ENCODE results near the gene ST14.

Gene ST14

GRCh38 chr11:130213143-130213978, 53.8 kb downstream of the ST14 start:
- Histone ChIP-seq H3K4me1 (ENCODE audit: low read length) (no peaks in the 10 kb centered on the region), H3K4me2 (ENCODE audit: low read depth, low read length) (peak overlapping the region; percentile 16; the same call in 1 of the 2 replicates), H3K79me2 (ENCODE audit: low read length) (no peaks in the 10 kb centered on the region; the same call in 1 of the 2 replicates), H3K9ac (ENCODE audit: low read length) (no peak overlapping the region), H3K27me3 (replicated peaks; ENCODE audit: insufficient read depth, low read length) (no peaks in the 10 kb centered on the region), H3K9me2 (replicated peaks; ENCODE audit: insufficient read depth, low read length) (no peaks in the 10 kb centered on the region), H3K27ac (ENCODE audit: low read length) (no peak overlapping the region), H4K20me1 (ENCODE audit: insufficient read depth, low read length) (no peaks in the 10 kb centered on the region), H3F3A (ENCODE audit: insufficient read depth, low read length) (no peaks in the 10 kb centered on the region), H3K36me3 (replicated peaks; ENCODE audit: insufficient read depth, low read length) (no peaks in the 10 kb centered on the region), H2AFZ (ENCODE audit: low read length) (no peak overlapping the region), H3K4me3 (ENCODE audit: low read length) (no peak overlapping the region), H3K9me3 (replicated peaks; ENCODE audit: insufficient read depth, low read length) (no peaks in the 10 kb centered on the region)
- TF ChIP-seq EZH2 (optimal IDR thresholded peaks at IDR 0.05; ENCODE audit: low read depth, low read length) (no peak), EZH2phosphoT487 (IDR thresholded peaks at IDR 0.05; ENCODE audit: low read length) (no peak), CTCF (IDR thresholded peaks at IDR 0.05; ENCODE audit: low read length) (peak; percentile 93)
- peak; percentile 47 for DNase-seq

GRCh38 chr11:130213979-130214281, 54.3 kb downstream of the ST14 start:
- Histone ChIP-seq H3K9ac (ENCODE audit: low read length) (no peak overlapping the region), H2AFZ (ENCODE audit: low read length) (no peak overlapping the region), H3K79me2 (ENCODE audit: low read length) (no peaks in the 10 kb centered on the region; the same call in 1 of the 2 replicates), H3K9me3 (replicated peaks; ENCODE audit: insufficient read depth, low read length) (no peaks in the 10 kb centered on the region), H3K27ac (ENCODE audit: low read length) (no peak overlapping the region), H3K9me2 (replicated peaks; ENCODE audit: insufficient read depth, low read length) (no peaks in the 10 kb centered on the region), H3K4me3 (ENCODE audit: low read length) (no peak overlapping the region), H4K20me1 (ENCODE audit: insufficient read depth, low read length) (no peaks in the 10 kb centered on the region), H3K4me1 (ENCODE audit: low read length) (no peaks in the 10 kb centered on the region), H3K4me2 (ENCODE audit: low read depth, low read length) (no peak overlapping the region), H3F3A (ENCODE audit: insufficient read depth, low read length) (no peaks in the 10 kb centered on the region), H3K36me3 (replicated peaks; ENCODE audit: insufficient read depth, low read length) (no peaks in the 10 kb centered on the region), H3K27me3 (replicated peaks; ENCODE audit: insufficient read depth, low read length) (no peaks in the 10 kb centered on the region)
- no peak for DNase-seq
- TF ChIP-seq EZH2 (optimal IDR thresholded peaks at IDR 0.05; ENCODE audit: low read depth, low read length) (no peak), EZH2phosphoT487 (IDR thresholded peaks at IDR 0.05; ENCODE audit: low read length) (no peak), CTCF (IDR thresholded peaks at IDR 0.05; ENCODE audit: low read length) (no peak)

- H3K27me3 ChIP-seq (replicated peaks; ENCODE audit: insufficient read depth, low read length) = no peaks in the 10 kb centered on the region
- no peaks in the 10 kb centered on the region for H3F3A ChIP-seq (ENCODE audit: insufficient read depth, low read length)
- H3K4me2 ChIP-seq (ENCODE audit: low read depth, low read length) = no peak overlapping the region
- no peaks in the 10 kb centered on the region; the same call in 1 of the 2 replicates for H3K79me2 ChIP-seq (ENCODE audit: low read length)
- TF ChIP-seq EZH2phosphoT487 (IDR thresholded peaks at IDR 0.05; ENCODE audit: low read length) = no peak
- TF ChIP-seq EZH2 (optimal IDR thresholded peaks at IDR 0.05; ENCODE audit: low read depth, low read length) = no peak
- TF ChIP-seq CTCF (IDR thresholded peaks at IDR 0.05; ENCODE audit: low read length) = no peak
- no peak overlapping the region for H3K27ac ChIP-seq (ENCODE audit: low read length)
- no peaks in the 10 kb centered on the region for H3K9me2 ChIP-seq (replicated peaks; ENCODE audit: insufficient read depth, low read length)
- DNase-seq = no peak
- no peak overlapping the region for H3K4me3 ChIP-seq (ENCODE audit: low read length)
- no peak overlapping the region for H3K9ac ChIP-seq (ENCODE audit: low read length)
- no peaks in the 10 kb centered on the region for H3K4me1 ChIP-seq (ENCODE audit: low read length)
- H4K20me1 ChIP-seq (ENCODE audit: insufficient read depth, low read length) = no peaks in the 10 kb centered on the region
- no peaks in the 10 kb centered on the region for H3K9me3 ChIP-seq (replicated peaks; ENCODE audit: insufficient read depth, low read length)
- H2AFZ ChIP-seq (ENCODE audit: low read length) = no peak overlapping the region
- no peaks in the 10 kb centered on the region for H3K36me3 ChIP-seq (replicated peaks; ENCODE audit: insufficient read depth, low read length)
These were observed 55.4 kb downstream of the ST14 start for GRCh38 chr11:130214861-130215530.

Data from MM.1S (cell line).